ENCODE data around the gene EIF4E.
"Not testable (repeated sequence)": the region's sequence is repeated elsewhere in the genome, so short reads cannot be mapped to it uniquely, and the experiment has no call there.

EIF4E gene

DNA sequence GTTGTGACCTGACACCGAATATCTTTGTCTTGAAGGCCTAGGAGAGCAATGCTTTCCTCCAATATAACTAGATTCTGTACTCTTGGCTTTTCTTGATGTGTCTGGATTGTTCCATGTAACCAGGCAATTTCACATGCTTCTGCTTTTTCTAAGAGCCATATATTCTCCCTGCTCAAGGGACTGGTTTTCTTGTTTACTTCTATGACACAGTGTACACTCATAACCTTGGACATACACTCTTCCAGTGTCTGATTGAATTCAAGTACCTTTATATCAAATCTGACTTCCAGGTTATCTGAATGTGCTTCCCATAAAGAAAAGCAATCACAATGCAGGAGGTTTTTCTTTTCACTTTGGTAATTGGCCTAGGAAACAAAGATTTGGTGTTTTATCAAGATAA, 17.4 kb upstream of the EIF4E start:
- no peak for TF ChIP-seq POLR2A (IDR thresholded peaks at IDR 0.05; ENCODE audit: low read depth, low read length)
- DNase-seq (ENCODE audit: insufficient read length, low spot score) (no peak), FAIRE-seq (peak; percentile 6)

DNA sequence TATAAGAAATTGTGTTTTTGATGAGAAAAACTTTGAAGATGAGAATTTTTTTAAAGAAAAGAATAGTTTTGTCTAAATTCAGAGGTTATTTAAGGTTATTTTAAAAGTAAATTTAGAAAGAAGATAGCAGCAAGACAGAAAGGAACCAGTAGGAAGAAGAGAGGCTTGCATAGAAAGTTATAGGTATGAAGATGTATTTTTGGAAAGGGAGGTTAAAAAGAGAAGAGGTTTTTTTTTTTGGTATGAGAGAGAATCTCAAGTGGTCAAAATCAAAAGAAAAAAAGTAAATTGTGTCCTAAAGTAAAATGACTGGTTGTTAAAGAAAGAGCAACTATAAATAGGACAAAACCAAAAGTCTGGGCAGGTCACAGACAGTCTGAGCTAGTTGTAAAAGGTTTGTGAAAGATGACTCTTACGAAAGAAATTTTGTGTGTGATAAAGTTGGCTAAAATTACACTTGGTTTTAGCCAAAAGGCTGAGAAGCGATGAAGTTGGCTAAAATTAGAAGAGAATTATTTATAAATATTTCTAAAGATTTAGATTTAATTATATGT, 16.4 kb upstream of the EIF4E start:
- TF ChIP-seq POLR2A (IDR thresholded peaks at IDR 0.05; ENCODE audit: low read depth, low read length), result no peak
- no peak for FAIRE-seq
- DNase-seq (ENCODE audit: insufficient read length, low spot score), result no peak

DNA sequence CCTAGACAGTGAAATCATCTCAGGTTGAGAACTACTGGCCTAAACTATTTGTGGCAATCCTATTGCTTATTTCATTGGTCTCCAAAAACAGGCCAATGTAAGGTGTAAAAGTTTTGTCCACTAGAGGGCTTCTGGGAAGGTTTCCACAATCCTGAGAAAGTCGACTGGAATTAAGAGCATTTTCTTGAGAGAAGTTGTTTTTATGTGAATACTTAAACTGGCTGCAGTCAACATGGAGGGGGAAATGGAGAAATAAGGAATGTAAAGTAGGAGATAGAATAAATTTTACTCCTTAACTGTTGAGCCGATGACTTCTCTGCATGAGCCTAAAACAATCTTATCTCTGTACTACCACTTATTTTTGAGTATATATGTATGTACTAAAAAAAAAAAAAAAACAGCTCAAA, 11.0 kb upstream of the EIF4E start:
- no peak for FAIRE-seq
- peak; percentile 10 for DNase-seq (ENCODE audit: insufficient read length, low spot score)
- TF ChIP-seq POLR2A (IDR thresholded peaks at IDR 0.05; ENCODE audit: low read depth, low read length), result no peak

DNA sequence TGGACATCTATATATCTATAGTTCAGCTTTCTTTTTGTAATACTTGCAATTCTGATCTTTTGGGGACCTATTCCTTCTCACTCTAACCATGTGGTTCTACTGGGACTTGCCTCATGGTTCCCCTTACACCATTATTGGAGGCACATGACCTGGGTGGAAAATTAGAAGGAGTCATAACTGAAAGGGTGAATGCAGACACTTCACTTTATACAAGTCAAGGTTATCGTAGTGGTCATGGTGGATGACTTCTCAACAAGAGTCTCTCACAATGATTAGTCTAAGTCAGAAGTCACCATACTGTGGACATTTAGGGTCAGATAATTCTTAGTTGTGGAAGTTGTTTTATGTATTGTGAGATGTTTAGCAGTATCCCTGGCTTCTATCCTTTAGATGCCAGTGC, 10.5 kb upstream of the EIF4E start:
- FAIRE-seq, result no peak
- DNase-seq (ENCODE audit: insufficient read length, low spot score), result no peak
- no peak for TF ChIP-seq POLR2A (IDR thresholded peaks at IDR 0.05; ENCODE audit: low read depth, low read length)

DNA sequence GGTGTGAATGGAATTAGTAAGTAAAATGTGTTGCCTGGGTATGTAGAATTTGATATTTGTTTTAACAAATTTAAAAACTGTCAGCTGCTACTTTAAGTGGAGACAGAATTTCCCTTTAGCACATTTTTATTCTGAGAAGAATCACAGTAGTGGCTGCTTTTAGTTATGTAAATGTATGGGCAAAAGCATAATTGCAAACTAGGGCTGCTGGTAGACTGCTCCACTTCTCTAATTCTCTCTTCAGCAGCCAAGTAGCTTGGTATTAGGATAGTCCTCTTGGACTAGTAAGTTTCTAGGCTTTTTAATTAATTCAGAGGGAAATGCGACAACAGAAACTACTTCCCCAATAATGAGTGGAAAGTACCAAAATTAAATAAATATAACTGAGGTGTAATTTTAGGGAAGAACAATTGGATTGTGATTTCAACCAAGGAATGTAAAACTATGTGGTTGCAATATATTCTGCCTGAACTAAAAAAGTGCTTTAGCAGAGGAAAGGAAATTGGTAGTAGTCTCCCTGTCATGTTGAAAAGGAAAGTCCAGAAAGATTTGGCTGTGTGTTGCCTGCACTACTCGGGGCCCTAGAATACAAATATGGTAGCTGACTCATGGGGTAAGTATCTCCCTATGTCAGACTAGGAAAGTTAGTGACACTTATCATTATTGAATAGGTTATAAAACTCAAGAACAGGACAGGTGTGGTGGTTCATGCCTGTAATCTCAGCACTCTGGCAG, 9.2 kb upstream of the EIF4E start:
- no peak for TF ChIP-seq POLR2A (IDR thresholded peaks at IDR 0.05; ENCODE audit: low read depth, low read length)
- no peak for DNase-seq (ENCODE audit: insufficient read length, low spot score)
- FAIRE-seq, result no peak

DNA sequence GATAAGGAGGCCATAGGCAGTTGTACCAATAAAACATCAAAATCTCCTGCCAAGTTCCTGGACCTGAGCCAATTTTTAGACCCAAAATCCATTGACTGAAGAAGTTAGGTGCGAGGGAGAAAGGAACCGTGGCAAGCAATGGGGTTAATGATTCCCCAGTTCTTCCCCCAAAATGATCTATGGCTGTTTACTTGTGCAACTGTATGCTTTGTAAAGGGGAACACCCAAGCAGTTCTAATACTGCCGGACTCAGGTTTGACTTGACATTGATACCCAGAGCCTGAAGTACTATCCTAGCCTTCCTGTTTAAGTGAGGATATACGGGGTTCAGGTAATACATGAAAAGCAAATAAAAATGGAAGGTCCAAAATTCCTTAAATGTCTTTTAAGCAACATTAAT, 6.7 kb upstream of the EIF4E start:
- DNase-seq (ENCODE audit: insufficient read length, low spot score) (no peak), FAIRE-seq (no peak)
- no peak for TF ChIP-seq POLR2A (IDR thresholded peaks at IDR 0.05; ENCODE audit: low read depth, low read length)

DNA sequence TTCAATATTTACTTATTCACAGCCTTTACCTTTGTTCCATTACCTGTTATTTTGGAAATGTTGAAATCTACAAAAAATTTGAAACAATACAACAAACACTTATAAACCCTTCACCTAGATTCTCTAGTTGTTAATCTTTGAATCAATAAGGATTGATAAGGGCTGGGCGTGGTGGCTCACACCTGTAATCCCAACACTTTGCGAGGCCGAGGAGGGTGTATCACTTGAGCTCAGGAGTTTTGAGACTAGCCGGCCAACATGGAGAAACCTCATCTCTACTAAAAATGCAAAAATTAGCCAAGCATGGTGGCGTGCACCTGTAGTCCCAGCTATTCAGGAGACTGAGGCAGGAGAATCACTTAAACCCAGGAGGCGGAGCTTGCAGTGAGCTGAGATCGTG, 5.9 kb upstream of the EIF4E start:
- not testable (repeated sequence) for DNase-seq (ENCODE audit: insufficient read length, low spot score); FAIRE-seq

DNA sequence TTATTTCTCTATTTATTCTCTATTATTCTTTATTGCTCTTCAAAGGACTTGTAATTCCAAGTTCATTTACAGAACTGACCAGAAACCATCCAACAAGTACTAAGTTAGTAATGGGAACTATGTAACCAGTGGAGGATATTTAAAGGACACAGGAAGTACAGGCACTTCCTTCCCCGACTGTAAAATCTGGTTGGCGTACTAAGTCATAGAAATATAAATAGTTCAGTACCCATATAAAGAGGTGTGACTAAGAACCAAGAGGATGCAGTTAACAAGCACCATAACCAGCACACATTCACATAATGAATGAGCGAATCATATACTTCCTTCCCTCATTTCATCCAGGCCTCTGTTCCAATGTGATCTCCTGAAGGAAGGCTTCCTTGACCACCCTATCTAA, 3.6 kb upstream of the EIF4E start:
- TF ChIP-seq POLR2A (IDR thresholded peaks at IDR 0.05; ENCODE audit: low read depth, low read length), result no peak
- no peak for FAIRE-seq
- DNase-seq (ENCODE audit: insufficient read length, low spot score), result no peak

DNA sequence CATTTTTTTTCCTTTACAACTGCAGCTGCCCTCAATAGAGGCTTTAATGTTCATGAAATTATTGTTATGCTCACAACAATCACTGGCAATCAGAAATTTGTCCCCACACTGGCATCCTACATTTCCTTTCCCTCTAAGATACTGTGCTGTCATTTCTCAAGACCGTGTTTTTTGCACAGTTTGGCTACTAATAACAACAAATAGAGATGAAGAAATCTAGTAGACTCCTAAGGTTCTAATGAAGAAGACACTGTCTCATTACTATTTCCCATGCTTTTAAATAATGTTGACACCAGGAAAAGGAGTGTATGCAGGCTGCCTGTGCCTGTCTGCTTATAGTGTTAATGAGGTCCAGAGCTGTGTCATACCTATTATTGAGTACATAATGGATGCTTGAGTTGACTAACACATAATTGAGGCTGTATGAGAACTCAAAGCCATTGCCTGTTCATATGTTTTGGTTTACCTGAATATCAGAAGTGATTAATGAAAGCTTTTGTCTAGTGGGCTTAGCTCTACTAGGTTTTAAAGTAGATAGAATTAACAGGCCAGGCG, 1.5 kb upstream of the EIF4E start:
- FAIRE-seq, result no peak
- no peak for TF ChIP-seq POLR2A (IDR thresholded peaks at IDR 0.05; ENCODE audit: low read depth, low read length)
- DNase-seq (ENCODE audit: insufficient read length, low spot score), result no peak

DNA sequence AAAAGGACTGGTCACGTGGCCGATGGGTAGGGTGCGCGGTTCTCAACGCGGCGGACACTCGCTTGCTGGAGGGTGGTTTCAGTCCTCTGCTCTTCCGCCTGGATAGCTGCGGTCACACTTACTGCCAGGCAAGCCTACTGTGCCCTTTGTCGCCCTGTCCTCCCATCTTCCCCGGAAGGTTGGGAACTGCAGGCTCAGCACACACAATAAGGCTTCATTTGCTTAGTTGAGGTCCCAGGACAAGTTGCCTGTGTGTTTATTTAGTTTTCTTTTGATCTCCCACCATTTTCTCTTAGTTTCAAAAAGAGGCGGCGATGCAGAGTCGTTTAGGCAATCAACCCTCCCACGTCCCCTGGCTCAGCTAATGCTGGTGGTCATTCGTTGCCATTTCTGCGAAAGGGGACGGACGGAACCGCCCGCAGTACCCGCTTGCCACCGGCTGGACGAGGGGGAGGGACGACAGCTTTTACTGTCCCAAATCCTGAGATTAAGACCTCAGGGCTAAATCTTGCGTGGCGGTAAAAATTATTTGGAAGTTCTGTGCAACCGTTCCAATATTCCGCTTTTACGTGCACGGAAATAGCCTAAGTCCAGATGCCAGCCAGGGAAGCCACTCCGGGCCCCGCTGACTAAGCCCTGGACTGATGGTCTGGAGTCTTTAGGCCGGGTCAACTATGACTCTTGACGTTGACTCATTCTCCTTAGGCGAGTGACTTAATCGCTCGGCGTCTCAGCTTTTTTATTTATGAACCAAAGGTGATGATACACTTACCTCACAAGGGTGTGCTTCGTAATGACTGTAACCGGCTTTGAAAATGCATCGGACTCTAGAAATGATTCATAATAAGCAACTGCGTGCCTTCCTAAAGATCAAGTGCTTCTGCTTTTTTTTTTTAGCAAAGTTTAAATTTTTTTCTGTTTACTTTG, 671 bp upstream of the EIF4E start:
- peak; percentile 35 for DNase-seq (ENCODE audit: insufficient read length, low spot score)
- peak; percentile 70 for TF ChIP-seq POLR2A (IDR thresholded peaks at IDR 0.05; ENCODE audit: low read depth, low read length)
- FAIRE-seq, result peak; percentile 65

DNA sequence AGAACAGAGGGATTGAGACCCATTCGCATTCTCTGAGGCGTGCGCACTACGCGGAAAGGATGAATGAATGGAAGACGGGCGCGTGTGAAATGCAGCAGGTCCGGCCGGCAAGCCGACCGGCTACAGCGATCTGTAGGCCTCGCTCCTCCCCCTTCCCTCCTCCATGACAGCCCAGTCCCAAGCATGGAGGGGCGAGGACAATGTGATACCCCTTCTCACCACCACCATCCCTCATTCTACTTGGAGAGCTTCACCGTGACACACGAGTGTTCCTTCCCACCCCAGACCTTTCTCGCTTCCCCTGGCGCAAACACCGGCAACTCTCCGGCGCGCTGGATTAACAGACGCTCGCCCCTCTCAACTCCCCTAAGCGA, 815 bp downstream of the EIF4E start:
- peak; percentile 50 for TF ChIP-seq POLR2A (IDR thresholded peaks at IDR 0.05; ENCODE audit: low read depth, low read length)
- peak; percentile 26 for DNase-seq (ENCODE audit: insufficient read length, low spot score)
- no peak for FAIRE-seq

DNA sequence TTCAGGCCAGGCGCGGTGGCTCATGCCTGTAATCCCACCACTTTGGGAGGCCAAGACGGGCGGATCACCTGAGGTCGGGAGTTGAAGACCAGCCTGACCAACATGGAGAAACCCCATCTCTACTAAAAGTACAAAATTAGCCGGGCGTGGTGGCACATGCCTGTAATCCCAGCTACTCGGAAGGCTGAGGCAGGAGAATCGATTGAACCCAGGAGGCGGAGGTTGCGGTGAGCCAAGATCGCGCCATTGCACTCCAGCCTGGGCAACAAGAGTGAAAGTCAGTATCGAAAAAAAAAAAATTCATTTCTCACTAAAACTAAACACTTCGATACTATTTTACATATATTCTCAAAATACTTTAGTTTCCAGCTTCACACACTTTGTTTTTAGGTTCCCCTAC, 2.7 kb downstream of the EIF4E start:
- FAIRE-seq; DNase-seq (ENCODE audit: insufficient read length, low spot score): not testable (repeated sequence)

DNA sequence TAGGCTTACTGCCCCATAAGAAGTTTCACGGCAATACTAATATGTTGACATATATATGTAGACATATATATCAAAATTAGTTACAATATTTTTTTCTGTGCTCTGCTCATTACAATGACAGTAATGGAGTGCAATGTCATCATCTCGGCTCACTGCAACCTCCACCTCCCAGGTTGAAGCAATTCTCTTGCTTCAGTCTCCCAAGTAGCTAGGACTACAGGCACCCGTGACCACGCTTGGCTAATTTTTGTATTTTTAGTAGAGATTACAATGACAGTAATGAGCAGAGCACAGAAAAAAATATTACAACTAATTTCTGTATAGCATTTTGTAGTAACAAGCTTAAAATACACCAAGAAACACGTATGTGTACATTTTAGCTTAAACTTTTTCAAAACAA, 7.6 kb downstream of the EIF4E start:
- DNase-seq (ENCODE audit: insufficient read length, low spot score) (no peak), FAIRE-seq (no peak)
- no peak for TF ChIP-seq POLR2A (IDR thresholded peaks at IDR 0.05; ENCODE audit: low read depth, low read length)

DNA sequence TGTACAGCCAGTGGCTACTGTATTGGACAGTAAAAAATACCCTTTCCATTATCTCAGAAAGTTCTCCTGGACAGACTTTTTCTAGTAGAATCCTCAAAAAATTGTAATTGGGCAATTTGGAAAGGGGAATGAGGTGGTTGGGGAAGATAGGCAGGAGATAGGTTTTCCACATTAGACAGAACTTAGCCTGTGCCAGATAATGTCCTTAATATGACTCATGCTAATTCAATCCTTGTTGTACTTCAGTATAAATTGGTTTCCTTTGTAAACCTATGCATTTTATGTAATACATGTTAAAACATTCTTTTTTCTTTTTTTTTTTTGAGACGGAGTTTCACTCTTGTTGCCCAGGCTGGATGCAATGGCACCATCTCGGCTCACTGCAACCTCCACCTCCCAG, 8.9 kb downstream of the EIF4E start:
- no peak for TF ChIP-seq POLR2A (IDR thresholded peaks at IDR 0.05; ENCODE audit: low read depth, low read length)
- FAIRE-seq, result no peak
- DNase-seq (ENCODE audit: insufficient read length, low spot score), result no peak

DNA sequence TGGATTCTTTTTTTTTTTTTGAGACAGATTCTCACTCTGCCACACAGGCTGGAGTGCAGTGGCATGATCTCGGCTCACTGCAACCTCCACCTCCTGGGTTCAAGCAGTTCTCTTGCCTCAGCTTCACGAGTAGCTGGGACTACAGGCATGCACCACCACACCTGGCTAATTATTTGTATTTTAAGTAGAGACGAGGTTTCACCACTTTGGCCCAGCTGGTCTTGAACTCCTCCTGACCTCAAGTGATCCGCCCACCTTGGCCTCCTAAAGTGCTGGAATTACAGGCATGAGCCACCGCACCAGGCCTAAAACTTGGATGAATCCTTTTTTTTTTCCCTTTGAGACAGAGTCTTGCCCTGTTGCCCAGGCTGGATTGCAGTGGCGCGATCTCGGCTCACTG, 18.2 kb downstream of the EIF4E start:
- not testable (repeated sequence) for FAIRE-seq; DNase-seq (ENCODE audit: insufficient read length, low spot score)
